Thyroid gland (tissue), 4 donors: ENCODE results near the gene SERINC1. TPM values are rescaled to one million over a fixed set of nuclear protein-coding genes. Genes with fewer than 3 reads are reported as not detected.
"Not testable (repeated sequence)": the region's sequence is repeated elsewhere in the genome, so short reads cannot be mapped to it uniquely, and the experiment has no call there.

Experiments
- DNase-seq, 2 donors: peaks; one replicate each; pipeline ENCODE4 v3.0.0-alpha.2; 2019
- H3K27ac ChIP-seq, 3 donors: fragments of 200-600 bp; sonication (generic); 1 replicate in 2 of 3; 2 replicates in 1 of 3; pipeline ENCODE4 v1.5.1; 2016 to 2019; ENCODE audit warnings: mild to moderate bottlenecking in 1 of 3, moderate library complexity in 1 of 3
- H3K27me3 ChIP-seq: fragments of 200-600 bp; sonication (generic); one replicate; pipeline ENCODE4 v1.5.1; 2019
- H3K36me3 ChIP-seq, 2 donors: fragments of 200-600 bp; sonication (generic); one replicate each; pipeline ENCODE4 v1.5.1; 2016 to 2019
- H3K4me1 ChIP-seq, 2 donors: fragments of 200-600 bp; sonication (generic); one replicate each; pipeline ENCODE4 v1.5.1; 2017 to 2019
- H3K4me3 ChIP-seq, 3 donors: fragments of 200-600 bp; sonication (generic); replicated peaks in 1 of 3; 1 replicate in 2 of 3; 2 replicates in 1 of 3; pipeline ENCODE4 v1.5.1; 2016; ENCODE audit warnings: mild to moderate bottlenecking in 1 of 3
- H3K9me3 ChIP-seq: fragments of 200-600 bp; sonication (generic); one replicate; pipeline ENCODE4 v1.5.1; 2017
- POLR2A ChIP-seq, 2 donors: fragments of 450-650 bp; IDR thresholded peaks; one replicate each; pipeline ENCODE4 v1.6.1; 2017; ENCODE audit warnings: antibody characterized with exemption in 2 of 2, mild to moderate bottlenecking in 2 of 2, moderate library complexity in 1 of 2
- WGBS, 2 donors: methylation state at CpG; one replicate each; pipeline ENCODE4 v1.1.5; 2017; 5-methylcytosine and 5-hydroxymethylcytosine counted together
- intact Hi-C: fragments of 100-400 bp; cut with DNase I; formaldehyde crosslinking; loops from one replicate; pipeline ENCODE4 v1.15.1; 2023
- total RNA-seq, 4 donors: library from RNA; depleted of rRNA; stranded (reverse); fragments of >200 nt; gene quantifications; one replicate each; pipeline ENCODE4 v1.2.3, GENCODE V29; 2016
- TF ChIP-seq, protein P1 (sequence below), 6 experiments: fragments of 200-600 bp in 3 of 6; fragments of 450-650 bp in 3 of 6; sonication (generic) in 3 of 6; IDR thresholded peaks; one replicate each; pipeline ENCODE4 v1.5.1; 2016 to 2019; ENCODE audit warnings: antibody characterized with exemption in 6 of 6, mild to moderate bottlenecking in 2 of 6, inconsistent platforms in 1 of 6, moderate library complexity in 1 of 6

The SERINC1 gene
- total RNA-seq, 4 donors from 2014 or later: 241 to 365 (median 292) TPM

DNA sequence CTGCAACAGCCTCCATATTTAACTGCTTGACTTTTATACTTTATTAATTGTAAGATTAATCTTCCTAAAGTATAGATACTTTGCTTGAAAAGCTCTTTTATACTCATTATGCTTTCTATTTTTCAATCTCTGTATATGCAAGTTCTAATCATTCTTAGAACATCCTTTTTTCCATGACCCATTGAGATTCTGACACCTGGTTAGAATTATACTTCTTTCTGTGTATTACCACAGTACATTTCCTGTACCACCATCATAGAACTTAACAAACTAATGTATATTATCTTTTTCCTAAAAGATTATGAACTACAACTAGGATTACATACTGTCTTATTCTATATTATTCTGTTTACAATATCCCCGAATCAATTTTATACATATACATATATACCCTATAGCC, 13.5 kb downstream of the SERINC1 start:
- H3K9me3 ChIP-seq: no peaks in the 10 kb centered on the region
- no peak for DNase-seq
- no peak overlapping the region for H3K4me3 ChIP-seq
- H3K4me1 ChIP-seq: peaks cover 10 to 17% of the 10 kb centered on the region in 2 donors
- H3K36me3 ChIP-seq: peaks cover 11 to 16% of the 10 kb centered on the region in 2 donors
- TF ChIP-seq POLR2A (IDR thresholded peaks at IDR 0.05): no peak
- TF ChIP-seq, protein P1, sequence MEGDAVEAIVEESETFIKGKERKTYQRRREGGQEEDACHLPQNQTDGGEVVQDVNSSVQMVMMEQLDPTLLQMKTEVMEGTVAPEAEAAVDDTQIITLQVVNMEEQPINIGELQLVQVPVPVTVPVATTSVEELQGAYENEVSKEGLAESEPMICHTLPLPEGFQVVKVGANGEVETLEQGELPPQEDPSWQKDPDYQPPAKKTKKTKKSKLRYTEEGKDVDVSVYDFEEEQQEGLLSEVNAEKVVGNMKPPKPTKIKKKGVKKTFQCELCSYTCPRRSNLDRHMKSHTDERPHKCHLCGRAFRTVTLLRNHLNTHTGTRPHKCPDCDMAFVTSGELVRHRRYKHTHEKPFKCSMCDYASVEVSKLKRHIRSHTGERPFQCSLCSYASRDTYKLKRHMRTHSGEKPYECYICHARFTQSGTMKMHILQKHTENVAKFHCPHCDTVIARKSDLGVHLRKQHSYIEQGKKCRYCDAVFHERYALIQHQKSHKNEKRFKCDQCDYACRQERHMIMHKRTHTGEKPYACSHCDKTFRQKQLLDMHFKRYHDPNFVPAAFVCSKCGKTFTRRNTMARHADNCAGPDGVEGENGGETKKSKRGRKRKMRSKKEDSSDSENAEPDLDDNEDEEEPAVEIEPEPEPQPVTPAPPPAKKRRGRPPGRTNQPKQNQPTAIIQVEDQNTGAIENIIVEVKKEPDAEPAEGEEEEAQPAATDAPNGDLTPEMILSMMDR (IDR thresholded peaks at IDR 0.05): no peak
- no peak overlapping the region for H3K27ac ChIP-seq
- H3K27me3 ChIP-seq: no peaks in the 10 kb centered on the region
- WGBS, 2 donors: 95 to 97% methylated on average over 1 of the region's 1 CpG
- intact Hi-C loops: loop anchor here (10.0 kb wide), 1 partner anchor 53 kb away; no protein-coding TSS in a partner anchor

DNA sequence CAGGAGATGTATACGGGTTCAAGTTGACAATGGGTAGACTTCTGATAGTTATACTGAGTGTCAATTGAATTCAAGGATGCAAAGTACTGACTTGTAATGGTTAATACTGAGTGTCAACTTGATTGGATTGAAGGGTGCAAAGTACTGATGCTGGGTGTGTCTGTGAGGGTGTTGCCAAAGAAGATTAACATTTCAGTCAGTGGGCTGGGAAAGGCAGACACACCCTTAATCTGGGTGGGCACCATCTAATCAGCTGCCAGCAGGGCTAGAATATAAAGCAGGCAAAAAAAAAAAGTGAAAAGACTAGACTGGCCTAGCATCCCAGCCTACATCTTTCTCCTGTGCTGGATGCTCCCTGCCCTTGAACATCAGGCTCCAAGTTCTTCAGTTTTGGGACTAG, 16.5 kb downstream of the SERINC1 start:
- peaks cover 18 to 39% of the 10 kb centered on the region in 2 donors for H3K36me3 ChIP-seq
- DNase-seq, H3K27me3 ChIP-seq, H3K4me1 ChIP-seq, H3K4me3 ChIP-seq, H3K27ac ChIP-seq, H3K9me3 ChIP-seq: not testable (repeated sequence)
- intact Hi-C loops: loop anchor here (10.0 kb wide), 1 partner anchor 50 kb away; no protein-coding TSS in a partner anchor
- 92 to 97% methylated on average over 1 of the region's 1 CpG for WGBS, 2 donors

GRCh38 chr6:122454673-122455072, 16.9 kb downstream of the SERINC1 start:
- 94 to 95% methylated on average over 4 of the region's 4 CpGs for WGBS, 2 donors

DNA sequence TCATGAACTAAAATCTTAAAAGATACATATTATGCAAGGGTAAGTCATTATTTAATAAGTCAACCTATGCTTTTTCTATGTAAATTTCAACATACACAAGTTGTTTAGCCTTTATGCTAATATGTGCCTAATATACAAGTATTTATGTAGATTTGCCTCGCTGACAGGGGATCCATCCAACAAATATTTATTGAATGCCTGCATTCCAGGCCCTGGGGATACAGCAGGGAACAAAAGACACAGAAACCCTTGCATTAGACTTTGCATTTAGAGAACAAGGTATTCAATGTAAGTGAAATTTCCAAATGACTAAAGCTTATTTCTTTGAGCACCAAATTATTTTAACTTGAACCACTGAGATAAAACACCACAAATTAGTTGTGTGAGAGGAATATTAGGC, 19.1 kb downstream of the SERINC1 start:
- no peak for DNase-seq
- H3K36me3 ChIP-seq: peaks cover 18 to 39% of the 10 kb centered on the region in 2 donors

More at GRCh38 chr6:122454673-122455072, 16.9 kb downstream of the SERINC1 start:
- intact Hi-C loops: loop anchor here (10.0 kb wide), 1 partner anchor 50 kb away; no protein-coding TSS in a partner anchor
- peaks cover 18 to 39% of the 10 kb centered on the region in 2 donors for H3K36me3 ChIP-seq
- TF ChIP-seq POLR2A (IDR thresholded peaks at IDR 0.05): no peak
- TF ChIP-seq, protein P1 (IDR thresholded peaks at IDR 0.05): no peak
- no peaks in the 10 kb centered on the region for H3K9me3 ChIP-seq
- H3K4me1 ChIP-seq: peaks cover 5 to 7% of the 10 kb centered on the region in 2 donors
- DNase-seq: no peak
- no peak overlapping the region for H3K27ac ChIP-seq
- no peaks in the 10 kb centered on the region for H3K27me3 ChIP-seq
- no peak overlapping the region for H3K4me3 ChIP-seq

DNA sequence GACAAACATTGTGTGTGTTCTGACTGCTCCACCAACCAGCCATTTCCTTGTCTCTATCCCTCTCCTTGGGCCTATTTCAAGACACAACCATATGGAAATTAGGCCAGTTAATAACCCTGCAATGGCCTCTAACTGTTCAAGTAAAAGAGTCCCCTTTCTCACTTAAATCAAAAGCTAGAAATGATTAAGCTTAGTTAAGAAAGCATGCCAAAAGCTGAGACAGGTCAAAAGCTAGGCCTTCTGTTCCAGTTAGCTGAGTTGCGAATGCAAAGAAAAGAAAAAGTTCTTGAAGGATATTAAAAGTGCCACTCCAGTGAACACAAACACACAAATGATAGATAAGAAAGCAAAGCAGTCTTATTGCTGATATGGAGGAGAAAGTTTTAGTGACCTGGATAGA, 22.5 kb downstream of the SERINC1 start:
- H3K27ac ChIP-seq: peak overlapping the region in 1 of 3 donors; percentile 15
- DNase-seq: no peak
- H3K9me3 ChIP-seq: no peaks in the 10 kb centered on the region
- H3K36me3 ChIP-seq: peaks cover 13 to 48% of the 10 kb centered on the region in 2 donors
- H3K27me3 ChIP-seq: no peaks in the 10 kb centered on the region
- 43 to 55% methylated on average over 1 of the region's 1 CpG for WGBS, 2 donors
- H3K4me3 ChIP-seq: no peak overlapping the region
- intact Hi-C loops: no loop called here
- peaks cover 4 to 5% of the 10 kb centered on the region in 2 donors for H3K4me1 ChIP-seq
- TF ChIP-seq POLR2A (IDR thresholded peaks at IDR 0.05): no peak
- TF ChIP-seq, protein P1 (IDR thresholded peaks at IDR 0.05): no peak

More for the DNA sequence above, 19.1 kb downstream of the SERINC1 start:
- Histone ChIP-seq H3K9me3 (no peaks in the 10 kb centered on the region), H3K4me3 (no peak overlapping the region), H3K27me3 (no peaks in the 10 kb centered on the region), H3K27ac (no peak overlapping the region), H3K4me1 (peaks cover 4 to 5% of the 10 kb centered on the region in 2 donors)
- intact Hi-C loops: loop anchor here (10.0 kb wide), 1 partner anchor 48 kb away; no protein-coding TSS in a partner anchor
- TF ChIP-seq, protein P1 (IDR thresholded peaks at IDR 0.05): no peak
- no peak for TF ChIP-seq POLR2A (IDR thresholded peaks at IDR 0.05)
- WGBS, 2 donors: 67 to 68% methylated on average over 1 of the region's 1 CpG
